Mucosa of descending colon (tissue), 3 donors: ENCODE measurements around the gene ADI1. TPM values are rescaled to one million over a fixed set of nuclear protein-coding genes. Genes with fewer than 3 reads are reported as not detected.

Experiments
- ATAC-seq: fragments of 200-7000 bp; cut with Tn5 transposase; one replicate; pipeline ENCODE4 v1.9.1; 2020; ENCODE audit warnings: mild to moderate bottlenecking, moderate library complexity
- DNase-seq, 3 donors: peaks; one replicate each; pipeline ENCODE4 v3.0.0-alpha.2; 2020
- H3K36me3 ChIP-seq: fragments of 200-600 bp; one replicate; pipeline ENCODE4 v1.8.0; 2021; ENCODE audit warnings: low read depth, mild to moderate bottlenecking
- H3K4me1 ChIP-seq: fragments of 200-600 bp; one replicate; pipeline ENCODE4 v1.8.0; 2021; ENCODE audit warnings: low read depth, mild to moderate bottlenecking
- H3K4me3 ChIP-seq: fragments of 200-600 bp; one replicate; pipeline ENCODE4 v1.8.0; 2021; ENCODE audit warnings: mild to moderate bottlenecking
- H3K9me3 ChIP-seq: fragments of 200-600 bp; one replicate; pipeline ENCODE4 v1.8.0; 2021; ENCODE audit warnings: mild to moderate bottlenecking
- intact Hi-C, 2 donors: fragments of 100-400 bp; cut with DNase I in 1 of 2; cut with micrococcal nuclease in 1 of 2; formaldehyde crosslinking; loops; one replicate each; pipeline versions ENCODE4 v1.11.0 to v1.11.1; 2022; cut with DNase I, micrococcal nuclease
- total RNA-seq, 3 donors: library from RNA; stranded (reverse); fragmentation: NEBNext Ultra II Directional in 2 of 3; extraction: Animal tissue kit (Norgen Biotek cat#: 25700) in 2 of 3; gene quantifications; one replicate each; pipeline versions ENCODE4 v1.2.1 to v1.2.4, GENCODE V29; 2021 to 2023
- TF ChIP-seq, protein P1 (sequence below): fragments of 200-600 bp; IDR thresholded peaks from one replicate; pipeline ENCODE4 v1.8.0; 2022; ENCODE audit warnings: antibody characterized with exemption, mild to moderate bottlenecking
- donor health status: DM: no; HTN: no; CAD: no; lungs with moderate emphysema.
- donor health status: DM: no; HTN: no; CAD: no.
- donor health status: DM: no; HTN: yes; CAD: no.

Gene ADI1
- total RNA-seq, 3 donors from 2014 or later = 59.3 to 91.5 (median 70.4) TPM

DNA sequence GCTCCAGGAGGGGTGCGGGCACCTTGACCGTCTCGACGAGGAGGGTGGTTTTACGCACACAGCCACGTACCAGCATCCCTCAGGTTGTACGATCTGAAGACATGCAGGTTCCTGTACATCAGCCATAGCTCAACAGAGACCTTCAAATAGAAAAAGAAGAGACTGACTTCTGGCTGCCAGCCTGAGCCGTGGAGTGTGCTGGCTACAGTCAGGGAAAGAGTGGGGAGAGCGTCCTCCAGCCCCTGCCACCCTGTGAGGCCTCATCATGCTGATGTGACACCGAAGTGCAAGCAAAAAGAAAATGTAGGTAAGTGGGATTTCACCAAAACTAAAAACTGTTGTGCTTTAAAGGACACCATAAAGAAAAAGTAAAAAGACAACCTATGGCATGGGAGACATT, 47.0 kb downstream of the ADI1 start:
- DNase-seq = no peak
- ATAC-seq = no peak
- TF ChIP-seq, protein P1, sequence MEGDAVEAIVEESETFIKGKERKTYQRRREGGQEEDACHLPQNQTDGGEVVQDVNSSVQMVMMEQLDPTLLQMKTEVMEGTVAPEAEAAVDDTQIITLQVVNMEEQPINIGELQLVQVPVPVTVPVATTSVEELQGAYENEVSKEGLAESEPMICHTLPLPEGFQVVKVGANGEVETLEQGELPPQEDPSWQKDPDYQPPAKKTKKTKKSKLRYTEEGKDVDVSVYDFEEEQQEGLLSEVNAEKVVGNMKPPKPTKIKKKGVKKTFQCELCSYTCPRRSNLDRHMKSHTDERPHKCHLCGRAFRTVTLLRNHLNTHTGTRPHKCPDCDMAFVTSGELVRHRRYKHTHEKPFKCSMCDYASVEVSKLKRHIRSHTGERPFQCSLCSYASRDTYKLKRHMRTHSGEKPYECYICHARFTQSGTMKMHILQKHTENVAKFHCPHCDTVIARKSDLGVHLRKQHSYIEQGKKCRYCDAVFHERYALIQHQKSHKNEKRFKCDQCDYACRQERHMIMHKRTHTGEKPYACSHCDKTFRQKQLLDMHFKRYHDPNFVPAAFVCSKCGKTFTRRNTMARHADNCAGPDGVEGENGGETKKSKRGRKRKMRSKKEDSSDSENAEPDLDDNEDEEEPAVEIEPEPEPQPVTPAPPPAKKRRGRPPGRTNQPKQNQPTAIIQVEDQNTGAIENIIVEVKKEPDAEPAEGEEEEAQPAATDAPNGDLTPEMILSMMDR = no peak
- no peaks in the 10 kb centered on the region for H3K9me3 ChIP-seq
- no peaks in the 10 kb centered on the region for H3K36me3 ChIP-seq
- no peak overlapping the region for H3K4me3 ChIP-seq
- H3K4me1 ChIP-seq = no peaks in the 10 kb centered on the region
- intact Hi-C loops = no loop called here

DNA sequence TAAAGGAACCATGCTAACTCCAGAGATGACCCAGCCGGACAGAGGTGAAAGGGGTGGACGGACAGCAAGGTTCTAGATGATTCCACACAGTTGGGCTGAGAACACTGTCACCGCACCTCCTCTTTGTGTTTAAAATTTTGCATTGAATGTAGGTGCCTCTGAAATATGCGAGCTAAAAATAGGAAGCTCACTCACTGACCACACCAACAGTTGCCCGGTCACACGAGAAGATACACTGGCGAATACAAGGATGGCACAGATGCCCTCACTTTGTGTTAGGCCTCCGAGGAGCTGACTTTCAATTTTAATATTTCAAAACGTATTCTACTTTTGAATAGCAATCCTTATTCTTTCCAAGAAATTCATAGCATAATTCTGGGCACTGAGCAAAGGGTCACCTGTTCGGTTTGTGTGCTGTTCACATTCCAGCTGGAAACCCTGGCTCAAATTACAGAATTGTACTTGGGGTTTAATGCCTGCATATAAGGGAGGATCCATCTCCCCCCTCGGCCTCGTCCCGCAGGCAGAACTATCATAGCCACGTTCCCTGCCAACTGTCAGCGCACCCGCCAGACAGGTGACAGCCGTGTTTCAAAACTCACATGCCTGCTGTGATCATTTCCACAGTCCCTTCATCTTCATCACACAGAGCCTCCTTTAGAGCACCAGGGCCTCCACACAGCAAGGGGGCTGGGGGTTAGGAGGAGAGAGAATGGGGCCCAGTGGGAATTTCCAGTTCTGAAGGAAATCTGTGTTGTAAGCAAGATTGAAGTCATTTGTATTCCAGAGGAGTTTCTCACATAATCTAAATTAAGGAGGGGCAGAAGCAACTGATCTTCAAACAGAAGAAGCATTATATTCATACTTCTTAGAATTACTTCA, 48.2 kb downstream of the ADI1 start:
- Histone ChIP-seq H3K4me1 (no peaks in the 10 kb centered on the region), H3K9me3 (no peaks in the 10 kb centered on the region), H3K36me3 (no peaks in the 10 kb centered on the region), H3K4me3 (no peak overlapping the region)
- DNase-seq (no peak), ATAC-seq (no peak)
- TF ChIP-seq, protein P1 = no peak
- intact Hi-C loops = no loop called here

DNA sequence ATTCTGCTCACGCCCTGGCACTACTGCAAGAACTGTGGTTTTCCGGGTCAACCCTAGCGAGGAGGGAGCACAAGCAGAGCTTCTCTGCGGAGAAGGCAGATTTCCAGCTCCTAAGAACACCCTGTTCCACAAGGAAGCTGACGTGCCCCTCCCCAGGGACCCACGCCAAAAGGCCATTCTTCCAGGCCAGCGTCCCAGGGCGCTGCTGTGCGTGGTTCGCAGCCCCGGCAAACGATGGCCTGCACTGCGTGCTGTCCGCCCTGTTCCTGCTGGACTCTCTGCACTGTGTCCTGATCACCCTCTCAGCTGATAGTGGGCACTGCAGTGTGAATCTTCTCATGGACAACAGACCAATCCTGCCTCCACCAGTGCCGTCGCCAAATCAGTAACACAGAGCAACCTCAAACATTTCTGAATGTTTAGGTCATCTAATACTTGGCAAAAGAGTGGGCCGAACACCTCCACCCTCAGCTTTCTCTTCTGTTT, 49.1 kb downstream of the ADI1 start:
- no peak overlapping the region for H3K4me3 ChIP-seq
- H3K9me3 ChIP-seq = no peaks in the 10 kb centered on the region
- peak in 1 of 3 donors; percentile 58 for DNase-seq
- TF ChIP-seq, protein P1 = no peak
- intact Hi-C loops = no loop called here
- H3K36me3 ChIP-seq = peaks cover 3% of the 10 kb centered on the region
- ATAC-seq = no peak
- H3K4me1 ChIP-seq = no peaks in the 10 kb centered on the region

DNA sequence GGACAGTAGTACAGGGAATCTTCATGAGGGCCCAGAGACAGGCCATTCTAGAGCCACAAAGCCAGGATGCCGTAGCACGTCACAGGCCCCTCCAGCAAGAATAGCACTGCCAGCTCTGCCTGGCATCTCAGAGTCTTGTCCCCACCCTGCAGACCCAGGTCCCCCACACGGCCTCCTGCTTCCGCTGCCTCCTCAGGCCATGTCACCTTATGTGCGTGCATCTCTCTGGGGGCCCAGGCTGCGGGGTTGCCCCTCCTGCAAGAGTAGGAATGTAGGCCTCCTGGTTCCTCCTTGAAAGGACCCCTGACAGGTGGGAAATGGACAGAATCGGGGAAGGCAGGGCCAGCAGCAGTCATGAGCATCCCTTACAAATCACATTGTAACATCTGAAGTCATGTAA, 49.8 kb downstream of the ADI1 start:
- TF ChIP-seq, protein P1 = no peak
- Histone ChIP-seq H3K4me3 (no peak overlapping the region), H3K9me3 (no peaks in the 10 kb centered on the region), H3K4me1 (no peaks in the 10 kb centered on the region), H3K36me3 (peaks cover 3% of the 10 kb centered on the region)
- intact Hi-C loops = no loop called here
- ATAC-seq (no peak), DNase-seq (peak in 1 of 3 donors; percentile 34)

DNA sequence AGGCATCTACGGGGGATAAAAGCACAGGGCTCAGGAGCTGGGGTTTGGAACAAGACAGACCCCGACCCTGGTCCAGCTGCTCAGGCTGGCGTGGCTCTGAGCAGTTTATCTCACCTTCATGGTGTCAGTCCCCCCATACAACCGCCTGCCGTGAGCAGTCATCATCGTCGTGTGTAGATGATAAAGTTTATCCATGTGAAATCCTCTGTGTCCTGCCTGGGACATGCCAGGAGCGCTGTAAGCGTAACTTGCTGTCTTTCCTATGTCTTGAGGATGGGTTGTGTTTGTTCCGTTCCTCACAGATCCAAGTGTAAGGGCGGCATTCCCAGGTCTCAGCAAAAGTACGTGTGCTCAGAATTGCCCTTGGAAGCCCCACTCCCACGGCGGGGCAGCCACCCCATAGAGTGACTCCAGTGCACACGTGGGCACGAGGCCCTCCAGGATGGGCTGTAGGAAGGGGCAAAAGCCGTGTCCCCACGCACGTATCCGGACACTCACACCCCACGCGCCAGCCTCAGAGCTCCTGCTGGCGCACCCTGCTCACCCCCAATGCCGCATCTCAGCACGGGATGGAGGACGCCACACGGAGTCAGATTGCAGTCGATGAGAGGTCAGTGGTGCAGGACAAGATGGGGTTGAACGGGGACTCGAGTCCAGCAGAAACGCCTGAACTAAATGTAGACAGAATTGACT, 50.9 kb downstream of the ADI1 start:
- Histone ChIP-seq H3K9me3 (no peaks in the 10 kb centered on the region), H3K4me1 (no peaks in the 10 kb centered on the region), H3K36me3 (peaks cover 3% of the 10 kb centered on the region), H3K4me3 (no peak overlapping the region)
- DNase-seq (peak in 1 of 3 donors; percentile 33), ATAC-seq (no peak)
- intact Hi-C loops = no loop called here
- TF ChIP-seq, protein P1 = no peak
